Caco-2 (cell line): ENCODE measurements around the gene RPRD2. TPM values are rescaled to one million over a fixed set of nuclear protein-coding genes. Genes with fewer than 3 reads are reported as not detected.

Source experiments
- BruUV-seq: library from RNA; stranded (reverse); fragments of 400-500 nt; replicated peaks from 2 replicates; lab custom pipeline; 2021; lab: Mats Ljungman, UMichigan
- CTCF ChIA-PET: fragments of 300-600 bp; sonication (Branson Sonifier 250); formaldehyde crosslinking; loops from one replicate; lab custom pipeline; 2022; ENCODE audit warnings: antibody characterized with exemption; lab: Charles Lee
- POLR2A ChIA-PET: fragments of 300-600 bp; sonication (Branson Sonifier 250); formaldehyde crosslinking; loops from one replicate; lab custom pipeline; 2022; ENCODE audit warnings: antibody characterized with exemption; lab: Charles Lee
- DNase-seq, 2 experiments: peaks; one replicate each; pipeline versions ENCODE4 v3.0.0 to v3.0.0-alpha.2; 2020 to 2022
- H3K27me3 ChIP-seq: replicated peaks from 2 replicates; pipeline ENCODE4 v1.6.0; 2011; ENCODE audit warnings: low read length; ENCODE audit not compliant: control insufficient read depth, insufficient read depth
- H3K36me3 ChIP-seq: 2 replicates; pipeline ENCODE4 v1.5.1; 2011; ENCODE audit warnings: low read length; ENCODE audit not compliant: control insufficient read depth, insufficient read depth
- H3K4me1 ChIP-seq: fragments of 250-450 bp; sonication (Bioruptor Pico); 2 replicates; pipeline ENCODE4 v1.5.1; 2020; ENCODE audit warnings: mild to moderate bottlenecking
- H3K4me3 ChIP-seq: 2 replicates; pipeline ENCODE4 v1.5.1; 2011; ENCODE audit warnings: low read depth, mild to moderate bottlenecking, control low read depth, low read length
- H3K9me3 ChIP-seq: fragments of 250-450 bp; sonication (Bioruptor Pico); 2 replicates; pipeline ENCODE4 v1.5.1; 2020; ENCODE audit warnings: mild to moderate bottlenecking, moderate library complexity
- H3K27ac Mint-ChIP-seq: one replicate; pipeline ENCODE4 v1.8.0; 2022; ENCODE audit warnings: mixed read lengths; ENCODE audit not compliant: unreplicated experiment
- H3K27me3 Mint-ChIP-seq: one replicate; pipeline ENCODE4 v1.8.0; 2022; ENCODE audit warnings: mixed read lengths; ENCODE audit not compliant: insufficient read depth, unreplicated experiment
- H3K36me3 Mint-ChIP-seq: one replicate; pipeline ENCODE4 v1.8.0; 2022; ENCODE audit warnings: mild to moderate bottlenecking, mixed read lengths; ENCODE audit not compliant: insufficient read depth, unreplicated experiment
- H3K4me1 Mint-ChIP-seq: one replicate; pipeline ENCODE4 v1.8.0; 2022; ENCODE audit warnings: low read depth, mixed read lengths; ENCODE audit not compliant: unreplicated experiment
- H3K4me3 Mint-ChIP-seq: one replicate; pipeline ENCODE4 v1.8.0; 2022; ENCODE audit warnings: mild to moderate bottlenecking, moderate library complexity, mixed read lengths; ENCODE audit not compliant: unreplicated experiment
- H3K9me3 Mint-ChIP-seq: one replicate; pipeline ENCODE4 v1.8.0; 2022; ENCODE audit warnings: mixed read lengths; ENCODE audit not compliant: unreplicated experiment
- CTCF ChIP-seq, 2 experiments: fragments of 200-600 bp in 1 of 2; IDR thresholded peaks; 1 replicate in 1 of 2; 2 replicates in 1 of 2; pipeline versions ENCODE4 v1.5.1 to v1.8.0; 2011 to 2022; ENCODE audit warnings: antibody characterized with exemption in 1 of 2, control low read depth in 1 of 2, inconsistent platforms in 1 of 2, low read depth in 1 of 2, low read length in 1 of 2, mild to moderate bottlenecking in 1 of 2, moderate library complexity in 1 of 2; ENCODE audit not compliant: insufficient read depth in 1 of 2, severe bottlenecking in 1 of 2, unreplicated experiment in 1 of 2
- intact Hi-C: fragments of 100-400 bp; cut with micrococcal nuclease; formaldehyde crosslinking; loops from one replicate; pipeline ENCODE4 v1.10.0; 2022; ENCODE audit not compliant: unreplicated experiment
- total RNA-seq: library from RNA; stranded (reverse); gene quantifications from 2 replicates; pipeline ENCODE4 v1.2.3, GENCODE V29; 2022

Gene RPRD2
- total RNA-seq, 1 experiment from 2014 or later: 24.3 TPM

- Histone ChIP-seq H3K27me3 (no peaks in the 10 kb centered on the region), H3K36me3 (no peaks in the 10 kb centered on the region; the same call in none of the 2 replicates), H3K9me3 (no peaks in the 10 kb centered on the region), H3K4me1 (peaks cover 14% of the 10 kb centered on the region), H3K4me3 (no peak overlapping the region)
- no peak for TF ChIP-seq CTCF (IDR thresholded peaks at IDR 0.05; ENCODE audit: insufficient read depth in 1 of 2, low read depth in 1 of 2, low read length in 1 of 2, severe bottlenecking in 1 of 2, unreplicated experiment in 1 of 2)
- Mint-ChIP-seq H3K4me3 (no peak overlapping the region), H3K27ac (no peak overlapping the region), H3K4me1 (peaks cover 9% of the 10 kb centered on the region), H3K9me3 (no peaks in the 10 kb centered on the region), H3K36me3 (peaks cover 48% of the 10 kb centered on the region), H3K27me3 (no peaks in the 10 kb centered on the region)
- BruUV-seq: no TSS peak
- intact Hi-C loops: no loop called here
- DNase-seq: no peak
- ChIA-PET POLR2A (no interaction called here), CTCF (no interaction called here)
These were observed 112.8 kb downstream of the RPRD2 start for GRCh38 chr1:150476754-150477153.

- H3K36me3 ChIP-seq: no peaks in the 10 kb centered on the region; the same call in none of the 2 replicates
- BruUV-seq: no TSS peak
- ChIA-PET POLR2A (no interaction called here), CTCF (no interaction called here)
- no peaks in the 10 kb centered on the region for H3K9me3 Mint-ChIP-seq
- TF ChIP-seq CTCF (IDR thresholded peaks at IDR 0.05; ENCODE audit: insufficient read depth in 1 of 2, low read depth in 1 of 2, low read length in 1 of 2, severe bottlenecking in 1 of 2, unreplicated experiment in 1 of 2): no peak
- no peak overlapping the region for H3K4me3 Mint-ChIP-seq
- peaks cover 9% of the 10 kb centered on the region for H3K4me1 Mint-ChIP-seq
- no peak for DNase-seq
- peaks cover 14% of the 10 kb centered on the region for H3K4me1 ChIP-seq
- intact Hi-C loops: no loop called here
- no peaks in the 10 kb centered on the region for H3K27me3 ChIP-seq
- no peak overlapping the region for H3K4me3 ChIP-seq
- no peaks in the 10 kb centered on the region for H3K9me3 ChIP-seq
- H3K36me3 Mint-ChIP-seq: peaks cover 42% of the 10 kb centered on the region
- H3K27ac Mint-ChIP-seq: no peak overlapping the region
- no peaks in the 10 kb centered on the region for H3K27me3 Mint-ChIP-seq
These were observed 113.4 kb downstream of the RPRD2 start for GRCh38 chr1:150477320-150477719.

GRCh38 chr1:150477733-150478132 is 113.8 kb downstream of the RPRD2 start:
- no peak for DNase-seq
- H3K4me1 ChIP-seq: peaks cover 14% of the 10 kb centered on the region
- CTCF ChIA-PET: no interaction called here
- no TSS peak for BruUV-seq
- no peaks in the 10 kb centered on the region for H3K27me3 ChIP-seq
- Mint-ChIP-seq H3K36me3 (peaks cover 38% of the 10 kb centered on the region), H3K27ac (no peak overlapping the region), H3K27me3 (no peaks in the 10 kb centered on the region), H3K9me3 (no peaks in the 10 kb centered on the region), H3K4me1 (peaks cover 9% of the 10 kb centered on the region), H3K4me3 (no peak overlapping the region)
- intact Hi-C loops: no loop called here
- H3K36me3 ChIP-seq: no peaks in the 10 kb centered on the region
- no peak for TF ChIP-seq CTCF (IDR thresholded peaks at IDR 0.05; ENCODE audit: insufficient read depth in 1 of 2, low read depth in 1 of 2, low read length in 1 of 2, severe bottlenecking in 1 of 2, unreplicated experiment in 1 of 2)
- H3K9me3 ChIP-seq: no peaks in the 10 kb centered on the region
- no peak overlapping the region for H3K4me3 ChIP-seq
- POLR2A ChIA-PET: no interaction called here
